Hypothalamus (tissue), 51 donors: ENCODE results near the gene CDX2.

Experiments used
- DNase-seq, 51 donors: peaks; one replicate each; lab custom pipeline; 2025; lab: John Stamatoyannopoulos, UW

The CDX2 gene

DNA sequence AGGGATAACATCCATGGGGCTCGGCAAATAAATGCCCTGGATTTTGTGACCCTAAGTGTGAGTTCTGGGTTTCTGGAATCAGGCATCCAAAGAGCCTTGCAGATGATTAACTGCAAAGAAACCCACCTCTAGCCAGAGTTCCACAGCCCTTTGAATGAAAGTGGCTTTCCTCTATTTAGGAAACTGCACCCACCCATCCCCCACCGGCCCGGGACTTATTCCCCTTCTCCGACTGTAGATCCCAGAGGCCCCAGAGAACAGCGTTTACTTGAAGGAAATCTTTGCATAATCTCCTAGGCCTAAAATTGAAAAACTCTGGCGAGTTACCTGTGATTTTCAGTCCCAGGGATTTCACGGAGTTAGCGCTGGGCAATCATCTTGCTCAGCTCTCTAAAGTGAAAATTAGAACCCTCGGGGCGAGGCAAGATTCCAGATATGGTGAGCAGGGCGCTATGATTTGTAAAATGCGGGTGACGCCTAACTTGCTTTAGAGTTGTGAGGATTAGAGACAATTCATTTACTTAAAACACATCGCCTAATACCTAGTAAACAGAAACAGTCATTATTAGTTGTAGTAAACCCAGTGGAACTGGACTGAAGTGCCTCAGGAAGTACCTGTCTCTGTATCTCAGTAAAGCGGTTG lies 10.0 kb upstream of the CDX2 start:
- no peak for DNase-seq

DNA sequence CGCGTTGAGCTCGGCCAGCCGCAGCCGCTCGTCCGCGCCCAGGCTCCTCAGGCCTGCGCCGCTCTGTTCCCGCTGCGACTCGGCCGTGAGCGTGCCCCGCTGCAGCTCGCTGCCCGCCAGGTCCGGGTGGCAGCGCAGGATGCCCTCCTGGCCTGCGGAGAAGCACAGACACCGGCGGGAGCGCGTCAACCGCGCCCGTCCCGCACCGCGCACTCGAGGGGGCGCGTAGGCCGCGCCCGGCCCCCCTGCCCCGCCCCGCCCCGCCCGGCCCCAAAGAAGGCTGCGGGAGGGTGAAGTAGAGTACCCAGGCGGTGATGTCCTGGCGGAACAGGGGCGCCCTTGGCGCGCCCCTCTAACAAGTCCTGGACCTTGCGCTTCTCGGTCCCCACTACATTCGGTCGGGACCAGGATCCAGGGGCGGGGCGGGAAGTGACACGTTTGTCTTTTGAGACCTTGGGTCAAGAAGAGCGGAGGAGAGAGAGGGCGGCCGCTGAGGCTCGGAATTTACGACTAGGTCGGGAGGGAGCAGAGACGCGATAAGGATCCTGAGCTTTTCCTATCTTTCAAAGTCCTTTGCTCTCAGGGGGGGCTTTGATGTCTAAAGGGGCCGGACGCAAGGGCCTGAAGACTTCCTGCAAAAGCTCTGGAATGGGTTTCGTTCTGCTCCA lies 9.3 kb upstream of the CDX2 start:
- DNase-seq, result no peak

DNA sequence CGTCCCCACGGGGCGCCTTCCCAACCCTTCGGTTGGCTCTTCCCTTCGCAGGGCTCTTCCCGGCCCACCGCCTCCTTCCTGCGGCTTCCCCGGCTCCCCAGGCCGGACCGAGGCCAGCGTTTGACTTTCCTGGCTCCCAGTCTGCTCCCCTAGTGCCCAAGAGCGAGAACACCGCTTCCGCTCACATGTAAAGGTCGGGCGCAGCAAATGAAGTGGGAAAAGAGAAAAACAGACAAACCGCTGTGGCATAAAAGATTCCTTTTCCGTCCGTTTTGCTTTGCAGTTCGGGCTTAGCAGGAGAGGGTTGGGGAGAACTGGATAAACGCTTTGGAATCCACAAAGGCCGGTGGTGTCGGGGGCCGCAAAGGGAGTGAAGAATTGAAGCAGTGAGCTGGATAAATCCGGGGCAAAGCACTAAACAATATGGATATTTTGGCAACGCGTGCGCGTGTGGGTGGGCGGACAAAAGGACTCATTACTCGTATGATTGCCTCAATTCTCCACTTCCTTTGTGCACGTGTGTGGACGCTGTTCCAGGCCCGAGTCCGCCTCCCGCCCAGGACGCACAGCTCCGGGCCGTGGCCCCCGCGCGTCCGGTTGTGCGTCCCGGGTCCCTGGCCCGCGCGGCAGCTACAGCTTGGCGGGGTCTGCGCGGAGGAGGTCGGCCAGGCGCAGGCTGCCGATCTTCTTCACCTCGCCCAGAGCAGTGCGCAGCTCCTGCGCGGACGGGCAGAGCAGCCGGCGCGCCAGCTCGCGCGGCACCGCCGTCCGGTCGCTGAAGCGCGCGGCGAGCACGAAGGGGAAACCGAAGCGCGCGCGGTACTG lies 8.6 kb upstream of the CDX2 start:
- no peak for DNase-seq

DNA sequence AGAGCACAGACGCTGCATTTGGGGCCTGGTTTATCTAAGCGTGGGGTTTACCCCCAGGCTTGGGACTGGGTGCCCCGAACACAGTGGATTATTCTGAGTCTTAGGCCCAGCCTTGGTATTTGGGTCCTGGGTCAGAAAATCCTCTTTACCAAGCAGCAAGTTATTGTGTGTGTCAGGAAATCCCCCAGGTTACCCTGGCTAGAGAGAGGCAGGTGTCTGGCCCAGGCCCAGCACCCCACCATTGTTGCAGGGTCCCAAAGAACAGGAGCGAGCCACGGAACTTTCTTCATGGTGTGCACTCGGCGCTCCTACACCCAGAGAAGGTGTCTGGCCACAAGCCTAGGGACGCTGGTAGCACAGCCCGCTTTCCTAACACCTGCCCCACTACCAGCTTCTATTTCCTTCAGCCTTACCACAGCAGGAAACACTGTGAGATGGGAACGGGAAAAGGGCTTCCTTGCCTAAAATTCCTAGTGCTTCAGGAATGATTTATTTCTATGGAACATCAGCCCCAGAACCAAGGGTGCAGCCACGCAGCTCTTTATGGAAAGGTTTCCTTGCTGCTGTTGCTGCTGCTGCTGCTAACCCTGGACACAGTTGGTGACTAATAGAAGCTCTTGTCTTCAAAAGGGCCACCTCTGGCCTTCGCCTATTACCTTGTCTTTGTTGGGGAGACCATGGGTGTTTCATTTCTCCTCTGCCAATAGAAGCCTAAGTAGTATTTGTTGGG lies 7.4 kb upstream of the CDX2 start:
- DNase-seq, result no peak

DNA sequence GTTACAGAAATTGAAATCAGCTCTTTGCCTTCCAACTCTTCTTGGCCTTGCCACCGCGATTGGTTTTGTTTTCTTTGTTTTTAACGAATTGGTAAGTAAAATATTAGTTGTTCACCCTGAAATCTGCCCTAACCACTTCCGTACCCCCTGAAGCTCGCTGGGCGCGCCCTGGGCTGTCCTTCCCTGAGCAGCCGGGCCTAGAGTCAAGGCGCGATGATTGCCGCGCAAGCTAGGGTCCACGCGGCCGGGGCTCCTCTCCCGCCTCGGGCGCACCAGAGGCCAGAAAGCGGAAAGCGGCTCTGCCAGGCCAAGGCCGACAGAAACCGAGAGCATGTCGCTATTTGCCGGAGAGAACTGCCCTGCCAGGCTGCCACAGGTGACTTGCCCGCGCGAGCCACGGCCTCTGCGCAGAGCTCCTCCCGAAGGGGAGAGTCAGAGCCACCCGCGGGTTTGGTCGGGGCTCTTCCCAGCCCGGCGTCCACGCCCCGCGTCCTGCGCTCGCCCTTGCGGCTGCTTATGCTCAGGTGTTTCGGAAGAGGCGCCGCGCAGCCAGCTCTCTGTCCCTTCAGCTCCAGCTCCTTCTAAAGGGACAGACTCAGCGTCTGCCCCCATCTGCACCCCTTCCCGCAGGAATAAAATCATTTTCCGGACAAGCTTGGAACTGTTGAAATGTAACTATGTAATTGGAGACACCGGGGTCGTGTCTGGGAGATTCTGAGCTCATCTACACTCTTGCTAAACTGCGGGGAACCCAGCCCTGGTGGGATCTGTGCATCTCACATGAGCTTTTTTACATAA lies 6.6 kb upstream of the CDX2 start:
- DNase-seq, result no peak

DNA sequence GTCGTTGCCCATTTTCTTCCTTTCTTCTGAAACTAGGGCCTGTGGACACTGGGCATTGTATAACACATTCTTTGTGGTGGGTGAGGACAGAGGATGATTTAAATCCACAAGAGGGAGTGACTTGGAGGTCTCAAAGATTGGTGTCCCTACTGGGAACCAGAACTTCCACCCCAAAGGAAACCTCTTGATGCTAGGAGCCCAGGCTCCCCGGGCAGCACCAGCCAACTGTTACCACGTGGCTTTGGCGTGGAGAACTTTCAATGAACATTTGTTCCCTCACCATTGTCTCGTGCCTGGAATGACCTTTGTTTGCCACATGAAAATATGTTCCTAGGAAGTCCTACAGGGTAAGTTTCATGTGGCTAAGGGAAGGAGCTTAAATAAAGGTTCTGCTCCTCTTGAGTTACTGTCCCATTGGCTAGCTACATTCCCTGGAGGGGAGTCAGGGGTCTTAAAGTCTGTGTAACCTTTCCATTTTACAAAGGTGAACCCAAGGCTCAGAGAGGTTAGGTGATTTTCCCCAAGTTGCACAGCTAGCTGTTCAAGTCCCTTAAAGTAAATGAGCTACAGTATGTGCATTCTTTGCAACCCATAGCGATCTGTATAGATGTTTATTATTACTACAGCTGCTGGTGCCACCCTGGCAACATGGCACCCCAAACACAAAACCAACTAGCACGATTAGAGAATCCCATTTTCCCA lies 5.0 kb upstream of the CDX2 start:
- no peak for DNase-seq

DNA sequence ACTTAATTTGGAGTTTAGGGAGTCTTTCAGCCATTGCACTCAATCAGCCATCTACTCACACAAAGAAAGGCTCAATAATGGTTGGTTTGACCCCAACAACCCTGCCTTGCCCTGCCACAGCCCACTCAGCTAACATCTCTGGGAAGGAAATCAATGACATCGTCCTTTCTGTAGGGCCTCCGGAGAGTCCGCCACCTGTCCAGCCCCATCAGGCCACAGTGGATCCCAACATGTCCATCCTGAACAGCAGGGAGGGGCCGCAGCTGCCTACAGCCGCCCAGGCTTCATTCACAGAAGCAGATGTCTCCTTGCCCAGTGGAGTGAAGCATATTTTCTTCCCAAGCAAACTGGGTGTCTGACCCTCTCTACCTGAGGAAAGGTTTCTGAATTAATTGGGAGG lies 4.2 kb upstream of the CDX2 start:
- DNase-seq, result no peak

DNA sequence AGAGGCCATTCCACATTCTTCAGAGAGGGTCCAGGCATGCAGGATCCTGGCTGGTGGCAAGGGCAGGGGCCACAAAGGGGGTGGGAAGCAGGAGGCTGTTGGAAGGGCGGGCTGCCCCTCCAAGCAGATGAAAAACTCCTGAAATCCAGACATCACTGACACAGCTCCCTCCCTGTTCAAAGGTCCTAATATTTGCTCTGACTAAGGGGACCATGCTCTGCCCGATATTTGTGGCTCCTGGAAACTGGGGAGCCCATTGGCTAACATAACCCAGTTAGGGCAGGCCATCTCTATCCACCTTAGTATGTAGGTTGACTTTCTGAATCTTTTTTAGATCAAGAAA lies 3.3 kb upstream of the CDX2 start:
- no peak for DNase-seq

DNA sequence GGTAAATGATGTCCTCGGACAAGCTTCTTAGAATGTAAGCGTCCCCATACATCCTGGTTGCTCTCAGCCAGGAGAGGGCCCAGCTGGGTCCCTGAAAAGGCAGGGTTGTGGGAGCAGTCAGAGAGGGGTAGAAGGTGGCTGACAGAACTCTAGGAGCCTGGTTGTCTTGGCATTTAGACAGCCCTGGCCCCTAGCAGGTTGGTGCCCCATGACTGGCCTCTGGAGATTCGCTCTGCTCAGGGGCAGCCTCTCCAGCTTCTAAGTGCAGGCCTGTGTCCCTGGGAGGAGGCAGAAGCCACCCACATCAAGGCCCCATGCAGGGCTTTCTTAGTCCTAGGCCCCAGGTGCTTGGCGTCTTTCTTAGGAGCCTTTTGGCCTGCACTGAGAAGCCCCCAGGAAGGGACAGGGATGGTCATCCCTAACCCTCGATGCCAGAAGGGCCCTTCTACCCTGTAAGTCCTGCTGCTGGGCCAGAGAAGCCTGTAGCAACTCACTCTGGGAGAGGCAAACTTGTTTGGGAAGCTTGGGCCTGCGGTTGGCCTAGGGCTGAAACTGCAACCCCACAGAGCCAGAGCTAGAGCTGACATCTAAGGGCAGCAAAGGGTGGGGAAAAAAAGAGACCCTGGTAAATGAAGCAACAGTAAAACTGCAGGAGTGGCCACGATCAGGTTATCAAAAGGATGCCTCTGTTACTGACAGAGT lies 2.8 kb upstream of the CDX2 start:
- DNase-seq, result no peak

DNA sequence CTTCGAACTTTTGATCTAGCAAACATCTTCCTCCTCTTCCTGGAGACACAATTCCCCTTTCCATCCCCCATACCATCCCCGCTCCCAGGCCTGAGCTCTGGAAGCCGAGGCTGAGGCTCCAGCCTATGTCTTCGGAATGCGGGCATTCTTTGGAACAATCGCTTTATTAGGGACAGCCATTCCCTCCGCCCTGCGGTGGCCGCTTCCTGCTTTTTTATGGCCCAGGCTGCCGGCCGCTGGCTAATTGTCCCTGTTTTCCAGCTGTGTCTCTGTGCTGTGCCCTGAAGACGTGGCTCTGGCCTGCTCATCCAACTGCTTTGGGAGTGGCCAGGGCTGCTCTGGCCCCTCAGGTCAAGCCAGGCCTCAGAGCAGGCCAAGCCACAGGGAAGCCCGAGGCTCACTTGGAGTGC lies 2.1 kb upstream of the CDX2 start:
- no peak for DNase-seq

DNA sequence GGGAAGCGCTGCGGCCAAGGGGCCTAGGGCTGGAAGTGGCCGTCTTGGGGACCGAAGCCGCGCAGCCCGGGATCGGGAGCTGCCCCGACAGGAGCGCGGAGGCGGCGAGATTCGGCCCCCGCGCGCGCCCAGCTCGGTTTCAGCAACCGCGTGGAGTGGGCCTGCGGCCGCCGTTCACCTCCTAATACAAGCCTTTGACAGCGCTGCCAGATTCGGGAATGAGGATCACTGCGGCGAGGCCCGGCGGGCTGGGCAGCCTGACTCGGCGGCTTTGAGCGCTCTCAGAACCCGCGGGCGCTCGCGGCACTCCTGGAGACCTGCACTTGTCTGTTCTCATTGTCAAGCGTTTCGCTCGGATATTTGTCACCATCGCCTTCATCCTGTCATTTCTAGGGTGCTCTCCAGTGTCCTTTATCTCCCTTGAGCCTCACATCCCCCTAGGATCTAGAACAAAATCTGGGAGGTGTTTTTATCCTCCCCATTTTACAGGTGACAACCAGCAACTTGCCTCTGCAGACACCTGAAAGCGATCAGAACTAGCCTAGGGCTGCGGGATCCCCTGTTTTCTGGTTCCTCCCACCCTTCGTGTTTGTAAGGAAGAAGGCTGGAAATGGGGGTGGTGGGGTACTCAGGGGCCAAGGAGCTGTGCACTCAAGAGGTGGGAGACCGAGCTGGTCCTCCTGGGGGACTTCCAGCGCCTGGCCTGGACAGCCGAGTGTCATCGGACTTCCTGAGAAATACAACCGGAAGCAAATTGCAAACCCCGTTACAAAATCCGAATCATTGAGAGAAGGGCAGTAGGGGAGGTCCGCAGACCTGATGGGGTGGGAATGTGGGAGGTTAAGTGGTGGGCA lies 1.5 kb upstream of the CDX2 start:
- no peak for DNase-seq

DNA sequence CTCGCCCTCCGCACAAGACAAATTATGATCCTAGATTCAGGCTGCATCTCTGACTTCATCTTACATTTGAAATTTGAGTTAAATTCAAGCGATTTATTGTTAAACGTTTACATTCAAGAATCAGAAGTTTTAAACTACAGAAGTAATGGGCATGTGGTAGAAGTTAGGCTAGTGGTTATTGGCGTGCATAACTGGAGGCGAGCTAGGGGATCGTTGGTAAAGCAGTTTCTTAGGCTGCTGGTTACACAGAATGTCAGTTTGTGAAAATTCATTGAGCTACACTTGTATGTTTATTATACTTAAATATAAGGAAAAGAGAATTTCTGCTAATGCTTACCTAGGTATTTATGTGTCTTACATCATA lies 733 bp upstream of the CDX2 start:
- DNase-seq, result no peak

DNA sequence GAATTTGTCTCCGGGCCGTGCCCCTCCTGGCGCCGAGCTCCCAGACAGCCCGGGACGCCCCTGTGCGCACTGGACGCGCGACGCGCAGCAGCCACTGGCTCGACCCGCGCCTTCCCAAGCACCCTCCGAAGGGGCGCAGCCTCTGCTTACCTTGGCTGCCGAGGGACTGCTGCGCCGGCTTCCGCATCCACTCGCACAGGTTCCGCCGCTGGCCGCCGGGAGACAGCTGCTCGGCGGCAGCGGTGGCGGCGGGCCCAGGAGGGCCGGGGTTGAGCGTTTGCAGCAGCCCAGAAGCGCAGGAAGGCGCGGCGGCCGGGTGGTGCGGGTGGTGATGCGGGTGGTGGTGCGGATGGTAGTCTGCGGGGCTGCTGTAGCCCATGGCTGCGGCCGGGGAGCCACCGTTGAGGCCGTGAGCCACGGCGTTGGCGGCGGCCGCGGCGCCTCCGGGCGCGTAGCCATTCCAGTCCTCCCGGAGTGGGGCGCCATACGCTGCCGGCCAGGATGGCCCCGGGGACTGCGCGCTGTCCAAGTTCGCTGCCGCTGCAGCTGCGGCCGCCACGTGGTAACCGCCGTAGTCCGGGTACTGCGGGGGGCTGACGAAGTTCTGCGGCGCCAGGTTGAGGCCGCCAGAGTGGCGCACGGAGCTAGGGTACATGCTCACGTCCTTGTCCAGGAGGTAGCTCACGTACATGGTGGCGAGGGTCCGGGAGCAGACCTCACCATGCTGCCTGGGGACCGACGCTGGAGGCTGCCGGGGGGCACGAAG lies 616 bp downstream of the CDX2 start:
- DNase-seq, result no peak

DNA sequence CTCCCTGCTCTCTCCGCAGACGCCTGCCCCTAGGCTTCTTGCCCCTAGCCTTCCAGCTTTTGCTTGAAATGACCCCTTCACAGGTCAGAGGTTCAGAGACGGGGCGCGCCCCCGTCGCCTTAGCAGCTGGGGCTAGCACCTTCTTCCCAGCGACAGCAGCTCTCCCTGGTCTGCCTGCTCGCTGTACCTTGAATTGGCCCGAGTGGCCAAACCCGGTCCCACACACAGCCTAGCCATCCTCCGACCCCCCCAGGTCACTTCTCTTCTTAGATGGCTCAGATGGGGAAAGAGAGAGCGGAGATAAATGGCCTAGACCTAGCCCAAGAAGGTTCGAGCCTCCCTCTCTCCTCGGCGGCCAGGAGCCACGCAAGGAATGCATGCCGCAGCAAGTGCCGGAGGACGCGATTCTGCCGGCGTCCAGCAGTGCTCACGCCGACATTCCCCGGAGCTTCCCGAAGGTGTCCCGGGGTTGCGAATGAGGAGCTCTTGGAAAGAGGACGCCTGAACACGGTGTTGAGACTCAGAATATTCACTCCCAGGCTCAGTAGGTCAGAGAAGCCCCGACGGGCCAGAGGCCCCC lies 1.3 kb downstream of the CDX2 start:
- no peak for DNase-seq

DNA sequence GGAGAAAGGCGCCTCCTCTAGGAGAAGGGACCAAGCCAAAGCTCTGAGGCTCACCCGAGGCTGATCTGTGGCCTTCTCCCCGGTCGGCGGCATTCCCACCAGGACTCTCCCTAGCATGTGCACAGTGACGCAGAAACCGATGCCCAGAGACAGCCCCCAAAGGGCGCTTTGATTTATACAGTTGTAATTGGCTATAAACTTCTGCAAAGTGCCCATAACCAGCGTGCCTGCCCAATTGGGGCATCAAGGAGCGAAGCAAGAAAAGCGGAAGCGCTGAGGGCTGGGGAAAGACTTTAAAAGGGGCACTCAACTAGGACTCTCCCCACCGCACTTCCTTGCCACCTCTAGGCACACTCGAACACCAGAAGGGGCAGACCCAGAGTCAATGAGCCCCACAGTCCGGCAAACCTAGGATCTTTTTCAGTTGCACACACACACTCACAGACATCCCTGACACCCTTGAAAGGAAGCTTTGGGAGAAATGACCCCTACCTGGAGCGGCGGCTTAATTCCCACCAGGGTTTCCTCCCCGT lies 1.8 kb downstream of the CDX2 start:
- DNase-seq, result no peak

DNA sequence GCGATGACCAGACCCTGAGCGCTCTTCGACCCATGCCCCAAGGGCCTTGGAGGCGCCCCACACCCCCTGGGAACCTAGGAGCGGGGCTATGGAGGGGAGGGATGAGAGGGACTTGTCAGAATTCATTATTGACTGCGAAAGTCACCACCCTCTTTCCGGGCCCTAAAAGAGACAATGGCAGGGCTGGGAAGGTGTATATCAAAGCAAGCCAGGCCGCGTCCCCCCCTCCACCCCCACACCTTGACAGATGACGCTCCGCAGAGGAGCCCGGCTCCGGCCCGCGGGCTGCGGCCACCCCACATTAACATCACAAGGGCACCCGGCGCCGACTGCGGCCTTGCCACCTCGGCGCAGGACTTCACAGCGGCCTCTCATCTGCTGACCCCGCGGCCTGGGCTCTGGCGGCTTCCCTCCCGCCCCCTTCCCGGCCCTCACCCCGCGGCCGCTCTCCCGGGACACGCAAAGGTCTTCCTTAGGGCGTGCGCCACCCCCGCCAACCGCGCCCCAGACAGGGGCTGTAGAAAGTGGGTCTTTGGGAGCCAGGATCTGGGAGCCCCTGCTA lies 2.4 kb downstream of the CDX2 start:
- DNase-seq, result no peak
